LNCAP (cell line): ENCODE measurements around the gene MAST4.

Source experiments
- TF ChIP-seq, protein P1 (sequence below): fragments of 450-650 bp; IDR thresholded peaks from 2 replicates; pipeline ENCODE4 v1.5.1; 2017; ENCODE audit warnings: mild to moderate bottlenecking

Gene MAST4

GRCh38 chr5:66952153-66952552 lies 356.0 kb downstream of the MAST4 start:
- TF ChIP-seq, protein P1, sequence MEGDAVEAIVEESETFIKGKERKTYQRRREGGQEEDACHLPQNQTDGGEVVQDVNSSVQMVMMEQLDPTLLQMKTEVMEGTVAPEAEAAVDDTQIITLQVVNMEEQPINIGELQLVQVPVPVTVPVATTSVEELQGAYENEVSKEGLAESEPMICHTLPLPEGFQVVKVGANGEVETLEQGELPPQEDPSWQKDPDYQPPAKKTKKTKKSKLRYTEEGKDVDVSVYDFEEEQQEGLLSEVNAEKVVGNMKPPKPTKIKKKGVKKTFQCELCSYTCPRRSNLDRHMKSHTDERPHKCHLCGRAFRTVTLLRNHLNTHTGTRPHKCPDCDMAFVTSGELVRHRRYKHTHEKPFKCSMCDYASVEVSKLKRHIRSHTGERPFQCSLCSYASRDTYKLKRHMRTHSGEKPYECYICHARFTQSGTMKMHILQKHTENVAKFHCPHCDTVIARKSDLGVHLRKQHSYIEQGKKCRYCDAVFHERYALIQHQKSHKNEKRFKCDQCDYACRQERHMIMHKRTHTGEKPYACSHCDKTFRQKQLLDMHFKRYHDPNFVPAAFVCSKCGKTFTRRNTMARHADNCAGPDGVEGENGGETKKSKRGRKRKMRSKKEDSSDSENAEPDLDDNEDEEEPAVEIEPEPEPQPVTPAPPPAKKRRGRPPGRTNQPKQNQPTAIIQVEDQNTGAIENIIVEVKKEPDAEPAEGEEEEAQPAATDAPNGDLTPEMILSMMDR: no peak

- TF ChIP-seq, protein P1: no peak
Observed at GRCh38 chr5:66956439-66956838, 360.2 kb downstream of the MAST4 start.

GRCh38 chr5:66958201-66958979 lies 362.2 kb downstream of the MAST4 start:
- TF ChIP-seq, protein P1: no peak

DNA sequence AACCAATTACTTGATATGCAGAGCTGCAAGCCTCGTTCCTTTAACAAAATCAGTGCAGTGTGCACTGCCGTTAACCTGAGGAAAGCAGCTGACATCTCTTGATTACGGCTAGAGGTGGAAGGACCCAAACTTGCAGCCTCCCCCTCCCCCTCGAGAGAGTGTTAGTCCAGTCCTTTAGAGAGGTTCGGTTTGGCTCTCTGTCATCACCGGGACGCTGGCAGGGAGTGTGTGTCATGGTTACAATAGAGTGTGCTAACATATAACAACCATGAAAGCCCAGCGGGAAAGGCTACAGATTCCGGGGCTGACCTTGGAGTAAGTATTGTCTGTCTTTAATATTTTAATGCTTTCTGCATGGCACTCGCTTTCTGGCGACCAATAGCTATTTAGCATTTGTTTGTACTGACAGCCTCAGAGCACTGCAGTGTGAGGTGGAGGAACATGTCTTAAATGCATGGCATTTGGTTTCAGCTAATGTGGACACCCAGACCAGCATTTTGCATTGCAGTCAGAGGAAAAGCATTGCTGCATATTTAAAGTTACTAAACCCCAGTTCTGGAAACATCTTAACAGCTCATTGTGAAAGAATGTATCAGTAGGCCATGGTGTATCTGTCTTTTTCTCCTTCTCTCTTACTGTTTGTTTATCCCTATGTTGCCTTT lies 362.9 kb downstream of the MAST4 start:
- TF ChIP-seq, protein P1: no peak

DNA sequence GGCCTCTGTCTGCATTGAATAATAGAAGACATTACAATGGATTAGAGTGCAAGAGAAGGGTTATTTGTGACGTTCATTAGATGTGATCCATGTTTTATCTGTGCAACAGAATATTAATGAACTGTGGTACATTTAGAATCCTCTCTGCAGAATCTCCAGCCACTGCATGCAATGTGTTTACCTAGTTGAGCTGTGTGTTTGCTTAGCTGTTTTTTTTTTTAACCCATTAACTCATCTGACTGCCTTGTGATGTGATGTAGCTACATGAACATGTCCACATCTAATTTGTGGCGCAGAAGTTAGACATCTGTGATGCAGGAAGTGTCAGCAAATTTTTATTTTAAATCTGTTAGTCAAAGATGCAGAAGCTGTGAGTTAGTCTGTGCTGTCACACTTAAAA lies 363.5 kb downstream of the MAST4 start:
- TF ChIP-seq, protein P1: no peak

- TF ChIP-seq, protein P1: no peak
Observed at GRCh38 chr5:66960369-66961137, 364.4 kb downstream of the MAST4 start.

DNA sequence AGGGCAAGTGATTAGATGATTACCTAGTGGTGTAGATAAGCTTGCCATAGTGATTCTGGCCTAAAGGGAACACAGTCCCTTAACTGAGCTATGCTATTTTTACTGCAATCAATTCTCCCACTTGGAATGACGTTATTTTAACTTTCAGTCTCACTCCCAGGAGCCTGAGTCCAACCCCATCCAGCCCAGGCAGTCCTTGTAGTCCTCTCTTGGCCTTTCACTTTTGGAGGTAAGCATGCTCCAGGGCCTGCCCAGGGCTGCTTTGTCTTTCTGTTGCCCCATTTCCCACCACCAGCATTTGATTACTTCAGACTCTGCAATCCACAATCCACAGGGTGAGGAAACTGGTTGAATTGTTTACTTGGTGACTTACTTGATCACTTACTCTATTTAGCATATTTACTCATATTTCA lies 367.4 kb downstream of the MAST4 start:
- TF ChIP-seq, protein P1: no peak
